ENCODE data around the gene NPAS3.

The NPAS3 gene

GRCh38 chr14:33457021-33457420 lies 518.3 kb downstream of the NPAS3 start:
- DNase-seq (ENCODE audit: low read depth): no peak
- no peak for TF ChIP-seq CTCF (conservative IDR thresholded peaks at IDR 0.05; ENCODE audit: control insufficient read depth, insufficient read depth, low read depth, low read length)

GRCh38 chr14:33457617-33458016 lies 518.9 kb downstream of the NPAS3 start:
- H3K4me3 ChIP-seq (ENCODE audit: control insufficient read depth, low read depth, low read length): no peak overlapping the region
- no peak for TF ChIP-seq CTCF (conservative IDR thresholded peaks at IDR 0.05; ENCODE audit: control insufficient read depth, insufficient read depth, low read depth, low read length)
- no peak for DNase-seq (ENCODE audit: low read depth)

More at GRCh38 chr14:33457021-33457420, 518.3 kb downstream of the NPAS3 start:
- no peak overlapping the region for H3K4me3 ChIP-seq (ENCODE audit: control insufficient read depth, low read depth, low read length)

- DNase-seq (ENCODE audit: low read depth): no peak
- no peak overlapping the region for H3K4me3 ChIP-seq (ENCODE audit: control insufficient read depth, low read depth, low read length)
- TF ChIP-seq CTCF (conservative IDR thresholded peaks at IDR 0.05; ENCODE audit: control insufficient read depth, insufficient read depth, low read depth, low read length): no peak
Observed at GRCh38 chr14:33460164-33460563, 521.5 kb downstream of the NPAS3 start.

GRCh38 chr14:33461036-33461435 lies 522.4 kb downstream of the NPAS3 start:
- no peak overlapping the region for H3K4me3 ChIP-seq (ENCODE audit: control insufficient read depth, low read depth, low read length)
- no peak for TF ChIP-seq CTCF (conservative IDR thresholded peaks at IDR 0.05; ENCODE audit: control insufficient read depth, insufficient read depth, low read depth, low read length)
- no peak for DNase-seq (ENCODE audit: low read depth)

GRCh38 chr14:33463731-33464130 lies 525.1 kb downstream of the NPAS3 start:
- no peak for DNase-seq (ENCODE audit: low read depth)
- H3K4me3 ChIP-seq (ENCODE audit: control insufficient read depth, low read depth, low read length): no peak overlapping the region
- TF ChIP-seq CTCF (conservative IDR thresholded peaks at IDR 0.05; ENCODE audit: control insufficient read depth, insufficient read depth, low read depth, low read length): no peak

- H3K4me3 ChIP-seq (ENCODE audit: control insufficient read depth, low read depth, low read length): no peak overlapping the region
- no peak for TF ChIP-seq CTCF (conservative IDR thresholded peaks at IDR 0.05; ENCODE audit: control insufficient read depth, insufficient read depth, low read depth, low read length)
- DNase-seq (ENCODE audit: low read depth): no peak
Observed at GRCh38 chr14:33464254-33464962, 525.7 kb downstream of the NPAS3 start.

All from fibroblast of mammary gland (primary cell).